Measurements from ENCODE around the gene CSTF2T. TPM values are rescaled to one million over a fixed set of nuclear protein-coding genes. Genes with fewer than 3 reads are reported as not detected.

The CSTF2T gene
- polyA plus RNA-seq, 3 donors from 2014 or later: 10.0 to 19.2 (median 11.7) TPM

DNA sequence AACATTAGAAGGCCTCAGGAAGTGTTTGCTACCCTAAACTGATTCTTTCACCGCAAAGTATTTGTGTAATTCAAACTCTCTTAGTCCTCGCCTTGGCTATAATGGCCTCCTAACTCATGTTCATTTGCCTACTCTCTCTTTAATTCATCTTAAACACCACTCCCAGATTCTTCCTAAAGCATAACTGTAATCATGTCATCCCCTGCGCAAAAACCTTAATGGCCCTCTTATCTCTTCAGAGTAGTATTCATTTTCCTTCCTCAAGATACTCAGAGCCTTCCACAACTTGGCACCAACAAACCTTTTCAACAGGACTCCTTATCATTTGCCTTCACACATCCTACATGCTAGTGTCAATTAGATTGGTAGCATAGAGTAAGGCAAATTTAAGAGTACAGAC is 42.9 kb downstream of the CSTF2T start:
- H3K4me3 Mint-ChIP-seq: no peak overlapping the region
- no peaks in the 10 kb centered on the region for H3K9me3 Mint-ChIP-seq
- no peak for DNase-seq
- H3K27me3 Mint-ChIP-seq (ENCODE audit: low read depth in 3 of 3): peaks cover 0 to 5% (median 2%) of the 10 kb centered on the region in 3 donors
- H3K4me1 Mint-ChIP-seq: no peaks in the 10 kb centered on the region
- H3K36me3 Mint-ChIP-seq: no peaks in the 10 kb centered on the region
- H3K27ac Mint-ChIP-seq: no peak overlapping the region

DNA sequence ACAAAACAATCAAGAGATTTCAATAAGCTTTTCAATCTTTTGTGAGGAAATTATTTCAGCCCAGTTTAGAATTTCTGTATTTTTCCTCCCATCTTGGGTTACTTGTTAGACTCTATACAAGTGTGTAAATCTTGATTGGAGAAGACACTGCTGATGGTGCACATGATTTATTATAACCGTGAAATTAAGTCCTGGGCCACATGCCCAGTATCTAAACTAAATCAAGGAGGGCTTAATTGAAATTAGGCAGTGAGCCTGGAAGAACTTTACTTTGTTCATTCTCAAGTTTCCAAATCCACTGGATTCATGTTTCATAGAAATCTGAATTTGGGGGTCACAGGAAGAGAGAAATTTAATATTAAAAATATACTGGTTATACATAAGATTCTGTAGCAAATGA is 44.5 kb downstream of the CSTF2T start:
- H3K36me3 Mint-ChIP-seq: no peaks in the 10 kb centered on the region
- H3K9me3 Mint-ChIP-seq: no peaks in the 10 kb centered on the region
- H3K4me3 Mint-ChIP-seq: no peak overlapping the region
- peaks cover 2 to 5% (median 2%) of the 10 kb centered on the region in 3 donors for H3K27me3 Mint-ChIP-seq (ENCODE audit: low read depth in 3 of 3)
- H3K27ac Mint-ChIP-seq: no peak overlapping the region
- no peaks in the 10 kb centered on the region for H3K4me1 Mint-ChIP-seq
- DNase-seq: no peak

DNA sequence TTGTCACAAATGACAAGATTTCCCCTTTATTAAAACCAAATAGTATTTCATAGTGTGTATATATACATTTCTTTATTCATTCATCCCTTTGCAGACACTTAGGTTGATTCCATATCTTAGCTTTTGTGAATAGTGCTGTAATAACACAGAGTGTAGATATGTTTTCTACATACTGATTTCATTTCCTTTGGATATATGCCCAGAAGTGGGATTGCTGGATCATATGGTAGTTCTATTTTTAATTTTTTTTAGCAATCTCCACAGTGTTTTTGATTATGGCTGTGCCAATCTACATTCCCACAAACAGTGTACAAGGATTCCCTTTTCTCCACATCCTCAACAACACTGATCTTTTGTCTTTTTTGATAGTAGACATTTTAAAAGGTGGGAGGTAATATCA is 46.4 kb downstream of the CSTF2T start:
- DNase-seq: no peak
- H3K27ac Mint-ChIP-seq: no peak overlapping the region
- H3K36me3 Mint-ChIP-seq: no peaks in the 10 kb centered on the region
- peaks cover 2 to 5% (median 2%) of the 10 kb centered on the region in 3 donors for H3K27me3 Mint-ChIP-seq (ENCODE audit: low read depth in 3 of 3)
- H3K9me3 Mint-ChIP-seq: no peaks in the 10 kb centered on the region
- no peaks in the 10 kb centered on the region for H3K4me1 Mint-ChIP-seq
- H3K4me3 Mint-ChIP-seq: no peak overlapping the region

DNA sequence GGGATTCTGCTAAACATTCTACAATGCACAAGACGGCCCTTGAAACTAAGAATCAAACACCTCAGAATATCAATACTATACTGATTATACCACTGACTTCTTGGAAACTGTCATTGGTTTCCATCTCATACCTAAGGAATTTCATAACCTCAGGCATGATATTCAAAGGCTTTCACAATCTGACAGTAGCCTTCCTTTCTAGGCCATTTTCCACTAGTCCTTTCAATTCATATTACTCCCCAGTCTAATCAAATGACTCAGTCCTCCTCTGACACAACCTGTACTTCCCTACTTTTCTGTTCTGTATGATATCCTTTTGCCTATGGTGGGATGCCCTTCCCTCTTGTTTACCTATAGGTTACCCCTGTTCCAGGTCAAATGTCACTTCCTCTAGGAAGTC is 48.3 kb downstream of the CSTF2T start:
- Mint-ChIP-seq H3K36me3 (no peaks in the 10 kb centered on the region), H3K4me3 (no peak overlapping the region), H3K9me3 (no peaks in the 10 kb centered on the region), H3K4me1 (no peaks in the 10 kb centered on the region), H3K27ac (no peak overlapping the region), H3K27me3 (ENCODE audit: low read depth in 3 of 3) (peaks cover 2 to 5% (median 2%) of the 10 kb centered on the region in 3 donors)
- DNase-seq: no peak

DNA sequence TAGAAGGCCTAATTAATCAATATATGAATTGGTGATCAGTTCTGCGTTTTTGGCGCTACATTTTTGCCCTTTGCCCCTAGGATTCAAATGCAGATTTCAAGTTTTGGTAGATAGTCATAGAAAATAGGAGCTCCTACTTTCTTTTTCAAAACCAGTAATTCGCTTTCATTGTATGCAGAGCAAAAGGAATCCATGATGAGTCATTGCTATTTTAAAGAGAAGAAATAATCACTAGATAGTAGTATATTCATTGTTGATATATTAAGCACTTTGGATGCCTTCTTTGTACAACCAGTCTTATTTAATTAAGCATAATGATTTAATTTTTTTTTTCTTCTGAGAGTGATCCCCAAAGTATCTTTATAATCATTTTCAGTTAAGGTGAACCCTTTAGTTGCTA is 50.3 kb downstream of the CSTF2T start:
- Mint-ChIP-seq H3K4me1 (no peaks in the 10 kb centered on the region), H3K36me3 (no peaks in the 10 kb centered on the region), H3K27ac (no peak overlapping the region), H3K4me3 (no peak overlapping the region), H3K27me3 (ENCODE audit: low read depth in 3 of 3) (peaks cover 0 to 3% (median 3%) of the 10 kb centered on the region in 3 donors), H3K9me3 (no peaks in the 10 kb centered on the region)
- no peak for DNase-seq
